ENCODE results near the gene BAK1.

The BAK1 gene

GRCh38 chr6:33579828-33580714, at the start of gene BAK1:
Gene BAK1 (minus strand): TSS chr6:33580276. CDS start chr6:33577604, 2,672 bp downstream.
- DNase-seq (ENCODE audit: low spot score), result peak; percentile 93

- DNase-seq (ENCODE audit: low spot score), result no peak
These were observed 48.4 kb upstream of the BAK1 start for GRCh38 chr6:33628401-33628964.

GRCh38 chr6:33627876-33628275, 47.8 kb upstream of the BAK1 start:
- DNase-seq (ENCODE audit: low spot score), result no peak

DNA sequence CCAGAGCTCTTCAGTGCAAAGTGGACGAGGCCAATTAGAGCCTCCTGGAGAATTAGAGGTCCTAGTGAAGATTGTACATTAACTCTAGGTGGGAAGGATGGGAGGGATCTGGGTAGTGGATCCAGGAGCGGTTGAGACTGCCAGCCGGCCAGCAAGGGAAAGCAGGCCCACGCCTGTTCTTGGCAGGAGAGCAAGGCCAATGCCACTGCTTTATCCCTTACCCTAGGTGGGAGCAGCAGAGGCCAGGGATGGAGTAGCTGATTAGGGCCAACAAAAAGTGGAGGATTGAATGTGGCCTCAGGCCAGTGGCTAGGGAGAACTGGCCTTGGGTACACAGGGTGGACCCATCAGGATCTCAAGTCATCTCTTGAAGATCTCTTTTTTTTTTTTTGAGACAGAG, 44.8 kb upstream of the BAK1 start:
- no peak for DNase-seq (ENCODE audit: low spot score)

DNA sequence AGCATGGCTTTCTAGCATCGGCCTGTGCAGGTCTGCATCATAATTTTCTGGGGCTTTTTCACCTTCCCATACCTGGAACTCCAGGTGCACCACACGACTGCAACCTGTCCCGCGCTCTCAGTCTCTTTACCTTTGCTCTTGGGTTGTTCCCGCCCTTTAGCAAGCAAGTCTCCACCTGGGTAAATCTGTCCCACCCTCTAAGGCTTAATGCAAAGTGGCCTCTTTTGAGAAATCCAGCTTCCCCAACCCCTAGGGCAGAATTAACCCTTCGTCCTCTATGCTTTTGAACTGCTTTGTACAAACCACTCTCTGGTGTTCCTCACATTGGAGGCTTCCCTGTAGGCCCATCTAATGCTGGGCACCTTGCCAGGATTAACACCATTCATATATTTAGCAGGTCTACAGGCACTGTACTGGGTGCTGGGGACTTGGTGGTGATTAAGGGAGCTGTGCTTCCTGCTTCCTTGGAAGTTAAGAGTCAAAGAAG, 43.9 kb upstream of the BAK1 start:
- no peak for DNase-seq (ENCODE audit: low spot score)

- DNase-seq (ENCODE audit: low spot score), result no peak
These were observed 42.7 kb upstream of the BAK1 start for GRCh38 chr6:33622456-33623431.

GRCh38 chr6:33621711-33622388, 41.8 kb upstream of the BAK1 start:
- no peak for DNase-seq (ENCODE audit: low spot score)

DNA sequence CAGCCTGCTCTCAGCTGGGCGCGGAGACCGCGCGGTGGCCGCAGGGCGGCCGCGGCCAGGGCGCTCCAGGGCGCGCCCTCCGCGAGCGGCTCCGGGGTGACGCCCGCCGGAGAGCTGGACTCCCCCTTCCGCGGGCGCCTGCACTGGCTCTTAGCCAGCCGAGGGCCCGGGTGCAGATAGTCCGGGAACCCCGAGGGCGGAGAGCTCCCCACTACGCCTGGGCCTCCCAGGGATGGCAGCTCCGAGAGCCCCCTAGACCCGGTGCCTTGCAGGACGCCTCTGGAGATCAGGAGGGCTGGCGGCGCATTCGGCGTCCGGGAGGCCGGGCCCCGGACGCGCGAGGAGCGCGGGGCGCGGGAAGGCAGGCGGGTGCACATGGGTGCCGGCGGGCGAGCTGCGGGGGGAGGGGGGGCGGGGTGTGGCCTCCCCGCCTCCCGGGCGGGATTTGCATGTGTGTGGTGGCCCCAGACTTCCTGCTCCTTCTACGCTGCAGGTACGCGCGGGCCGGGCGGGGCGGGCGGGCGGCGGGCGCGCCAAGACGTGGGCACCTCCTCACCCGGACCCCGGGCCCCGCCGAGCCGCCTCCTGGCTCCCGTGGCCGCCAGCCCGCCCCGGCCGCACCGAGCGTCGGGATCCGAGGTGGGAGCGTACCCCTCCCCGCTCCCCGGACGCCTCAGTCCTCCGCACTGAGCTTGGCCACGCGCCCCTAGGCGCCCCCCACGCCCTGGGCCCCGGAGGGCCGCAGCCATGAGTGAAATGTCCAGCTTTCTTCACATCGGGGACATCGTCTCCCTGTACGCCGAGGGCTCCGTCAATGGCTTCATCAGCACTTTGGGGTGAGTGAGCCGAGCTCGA, 41.0 kb upstream of the BAK1 start, which contains the start of gene ITPR3:
TSS of gene ITPR3 (plus strand) at position 467 of the 855 bp plus-strand sequence. CDS start at position 748, 281 bp downstream.
- peak; percentile 68 for DNase-seq (ENCODE audit: low spot score)

DNA sequence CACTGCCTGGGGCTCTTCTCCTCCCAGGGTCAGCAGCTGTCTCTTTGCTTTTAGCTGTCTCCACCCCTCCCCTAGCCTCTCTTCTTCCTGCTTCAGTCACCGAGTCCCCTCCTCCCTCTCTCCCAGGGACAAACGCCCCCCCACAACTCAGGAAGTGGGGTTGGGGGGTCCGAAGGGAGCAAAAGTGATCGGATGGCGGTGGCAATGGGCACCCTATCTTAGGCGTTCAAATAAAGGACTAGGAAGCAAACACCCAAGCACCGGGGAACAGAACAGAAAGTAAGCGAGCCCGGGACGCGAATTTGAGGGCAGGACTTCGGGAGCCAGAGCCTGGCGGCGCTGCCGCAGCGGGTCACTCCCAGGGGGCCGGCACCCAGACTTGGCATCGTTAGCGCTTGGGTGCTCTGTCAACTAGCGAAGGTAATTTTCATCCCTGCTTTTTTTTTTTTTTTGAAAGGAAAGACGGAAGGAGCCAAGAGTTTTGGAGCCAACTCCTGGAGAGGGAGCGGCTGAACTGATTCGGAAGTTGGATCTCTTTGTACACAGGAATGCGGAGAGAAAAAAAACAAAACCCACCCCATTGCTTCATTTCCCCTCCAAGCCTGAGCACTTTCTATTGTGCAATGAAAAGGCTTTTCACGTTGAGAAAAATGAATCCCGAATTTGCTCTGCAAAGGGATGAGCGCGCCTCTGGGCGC, 40.2 kb upstream of the BAK1 start:
- peak; percentile 48 for DNase-seq (ENCODE audit: low spot score)

DNA sequence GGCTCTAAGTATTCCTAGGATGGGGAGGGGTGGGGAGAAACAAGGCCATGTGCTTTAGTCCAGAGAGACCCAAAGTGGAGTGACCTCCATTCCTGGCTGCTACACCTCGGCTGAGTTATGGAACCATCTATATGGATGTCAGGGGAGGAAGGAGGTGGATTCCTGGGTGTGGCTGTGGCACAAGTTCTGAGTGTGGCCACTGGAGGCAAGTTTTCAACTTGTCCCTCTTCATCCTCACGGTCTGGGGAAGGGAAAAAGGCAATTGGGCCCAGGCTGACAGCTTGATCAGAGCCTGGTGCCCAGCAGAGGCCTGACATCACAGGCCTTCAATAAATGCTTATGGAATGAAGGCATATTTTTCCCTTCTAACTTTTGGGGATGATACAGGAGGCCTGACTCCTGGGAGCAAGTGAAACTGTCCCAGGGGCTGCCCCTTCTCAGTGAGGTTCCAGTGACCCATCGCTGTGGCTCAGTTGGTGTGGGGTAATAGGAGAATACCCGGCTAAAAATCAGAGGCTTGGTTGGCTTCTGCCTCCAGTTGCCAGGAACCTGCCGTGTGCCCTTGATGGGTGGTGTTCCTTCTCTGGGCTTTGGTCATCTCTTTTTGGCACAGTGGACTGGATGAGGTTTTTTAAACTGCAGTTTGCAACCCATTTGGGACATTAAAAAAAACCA, 39.2 kb upstream of the BAK1 start:
- DNase-seq (ENCODE audit: low spot score), result peak; percentile 54

DNA sequence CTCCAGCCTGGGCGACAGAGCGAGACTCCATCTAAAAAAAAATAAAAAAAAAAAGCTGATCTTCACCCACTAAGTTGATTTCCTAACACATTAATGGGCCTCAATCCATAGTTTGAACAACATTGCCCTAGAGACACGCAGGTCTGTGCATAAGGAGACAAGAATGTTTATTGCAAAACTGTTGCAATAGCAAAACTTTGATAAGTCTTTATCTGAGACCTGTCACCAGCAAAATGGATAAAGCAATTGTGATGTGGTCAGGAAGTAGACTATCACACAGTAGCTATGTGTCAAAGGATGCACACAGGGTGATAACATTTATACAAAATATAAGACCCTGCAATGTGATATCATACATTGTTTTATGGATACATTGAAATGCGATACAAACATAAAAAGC, 36.8 kb upstream of the BAK1 start:
- DNase-seq (ENCODE audit: low spot score), result no peak

GRCh38 chr6:33616113-33616512, 36.0 kb upstream of the BAK1 start:
- DNase-seq (ENCODE audit: low spot score), result no peak

DNA sequence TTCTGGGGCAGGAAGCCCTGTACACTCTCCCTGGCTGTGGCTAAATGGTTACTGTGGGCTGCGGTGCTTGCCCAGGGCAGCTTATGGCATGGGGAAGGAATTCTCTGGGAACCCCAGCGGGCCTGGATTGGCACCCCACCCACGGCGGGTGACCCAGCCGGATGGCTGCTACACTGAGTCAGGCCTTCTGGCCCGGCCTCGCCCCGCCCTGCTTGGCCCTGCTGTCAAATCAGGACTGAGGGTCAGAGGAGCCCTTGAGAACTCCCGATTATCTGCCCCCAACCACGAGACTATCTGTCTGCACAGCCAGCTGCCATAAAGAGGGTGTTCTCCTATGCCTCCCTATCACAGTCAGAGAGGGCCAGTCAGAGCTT, 33.7 kb upstream of the BAK1 start:
- no peak for DNase-seq (ENCODE audit: low spot score)

- DNase-seq (ENCODE audit: low spot score), result no peak
These were observed 33.2 kb upstream of the BAK1 start for GRCh38 chr6:33613146-33613794.

DNA sequence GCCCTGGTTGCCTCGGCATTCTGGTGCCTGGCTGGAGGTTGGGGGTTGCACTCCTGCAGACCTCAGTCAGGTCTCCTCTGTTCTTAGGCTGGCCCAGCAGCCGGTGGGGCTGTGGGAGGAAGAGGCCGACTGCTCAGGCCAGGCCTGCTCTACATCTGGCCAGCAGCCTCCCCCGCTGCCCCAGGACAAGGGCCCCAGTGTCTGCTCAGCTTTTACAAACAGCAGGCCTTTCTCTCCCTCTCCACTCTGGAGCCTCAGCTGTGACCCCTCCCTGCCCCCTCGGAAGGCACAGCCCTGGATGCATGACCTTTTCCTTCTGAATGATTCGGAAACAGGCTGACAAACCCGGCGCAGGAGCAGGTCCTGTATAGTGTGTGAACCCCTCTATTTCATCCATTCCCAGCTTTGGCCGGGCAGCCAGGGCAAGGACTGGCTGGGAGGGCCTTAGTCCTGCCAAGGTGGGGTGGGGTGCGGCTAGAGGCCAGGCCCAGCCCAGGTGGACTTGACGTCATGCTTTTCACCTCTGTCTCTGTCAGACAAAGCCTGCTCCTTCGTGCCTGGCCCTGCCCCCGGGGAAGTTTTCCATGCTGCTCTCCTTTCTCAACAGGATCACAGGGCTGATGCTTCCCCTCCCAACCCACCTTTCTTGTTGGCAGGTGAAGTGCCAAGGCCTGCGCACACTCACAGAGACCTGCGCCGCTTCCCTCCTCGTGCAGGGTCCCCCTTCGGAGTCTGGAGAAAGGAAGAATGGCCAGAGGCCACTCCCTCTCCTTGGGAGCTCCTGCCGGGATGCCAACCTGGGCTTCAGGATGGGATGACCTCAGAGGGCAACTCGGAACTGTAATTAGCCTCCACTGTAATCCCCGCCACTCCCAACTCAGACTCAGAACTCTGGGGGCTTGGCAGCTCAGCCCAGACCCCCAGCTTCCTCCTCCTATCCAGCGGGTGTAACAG, 31.0 kb upstream of the BAK1 start:
- no peak for DNase-seq (ENCODE audit: low spot score)

- DNase-seq (ENCODE audit: low spot score), result no peak
These were observed 30.0 kb upstream of the BAK1 start for GRCh38 chr6:33610067-33610466.

DNA sequence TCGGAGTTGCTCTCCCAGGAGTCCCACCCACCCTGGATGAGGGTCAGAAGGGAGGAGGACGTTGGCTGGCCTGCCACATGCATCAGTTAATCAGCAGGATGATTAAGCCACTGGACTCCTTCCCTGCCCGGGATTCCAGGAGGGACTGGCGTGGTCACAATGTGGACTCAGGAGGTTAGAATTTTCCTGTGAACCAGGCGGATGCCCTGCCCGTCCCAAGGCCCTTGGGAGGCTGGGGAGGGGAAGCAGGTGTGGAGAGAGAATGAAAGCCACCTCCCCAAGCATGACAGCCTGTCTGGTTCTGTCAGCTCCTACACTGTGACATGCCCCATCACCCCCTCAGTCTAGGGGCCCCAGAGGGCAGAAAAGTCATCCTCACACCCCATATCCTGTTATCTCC, 29.5 kb upstream of the BAK1 start:
- no peak for DNase-seq (ENCODE audit: low spot score)

- DNase-seq (ENCODE audit: low spot score), result no peak
These were observed 28.9 kb upstream of the BAK1 start for GRCh38 chr6:33609019-33609418.
